Dedifferentiated amniotic fluid mesenchymal stem cell (primary cell): ENCODE measurements around the gene RINT1.
A peak's percentile ranks its signal among the peaks of the same experiment; 100 is the strongest.
"Not testable (repeated sequence)": the region's sequence is repeated elsewhere in the genome, so short reads cannot be mapped to it uniquely, and the experiment has no call there.

Experiments
- DNase-seq: peaks from one replicate; pipeline ENCODE4 v3.0.0-alpha.2; 2016; ENCODE audit errors: extremely low spot score

Gene RINT1

DNA sequence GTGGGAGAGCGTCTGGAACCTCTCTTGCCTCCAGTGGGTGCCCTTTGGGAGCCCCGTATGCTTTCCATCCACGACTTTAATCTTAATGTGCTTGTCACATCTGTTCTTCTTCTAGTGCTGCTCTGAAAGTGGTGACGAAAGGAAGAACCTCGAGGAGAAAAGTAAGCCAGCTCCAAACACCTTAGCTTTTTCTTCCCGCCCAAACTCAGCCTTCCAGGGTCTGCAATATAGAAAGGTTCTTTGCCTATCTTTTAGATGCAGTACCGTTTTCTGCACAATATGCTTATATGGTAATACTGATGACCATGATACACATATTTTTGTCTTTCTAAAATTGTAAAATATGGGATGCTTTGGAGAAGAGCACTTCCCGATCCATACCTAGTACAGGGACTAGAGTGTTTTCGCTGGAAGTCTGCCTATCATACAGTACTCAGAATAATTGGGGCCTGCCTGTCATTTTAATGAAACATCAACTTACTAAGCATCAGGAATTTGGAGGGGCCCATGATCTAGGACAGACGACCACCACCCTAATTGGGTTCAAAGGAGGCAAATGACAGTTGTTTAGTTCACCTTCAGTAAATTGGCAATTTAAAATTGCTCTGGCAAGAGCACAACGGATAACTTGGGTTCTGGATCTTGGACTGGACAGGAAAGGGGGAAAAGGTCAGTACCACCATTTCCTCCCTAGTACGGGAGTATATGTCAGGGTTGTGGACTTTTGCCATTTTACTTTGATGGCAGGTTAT lies 884 bp downstream of the RINT1 start:
- DNase-seq: no peak

DNA sequence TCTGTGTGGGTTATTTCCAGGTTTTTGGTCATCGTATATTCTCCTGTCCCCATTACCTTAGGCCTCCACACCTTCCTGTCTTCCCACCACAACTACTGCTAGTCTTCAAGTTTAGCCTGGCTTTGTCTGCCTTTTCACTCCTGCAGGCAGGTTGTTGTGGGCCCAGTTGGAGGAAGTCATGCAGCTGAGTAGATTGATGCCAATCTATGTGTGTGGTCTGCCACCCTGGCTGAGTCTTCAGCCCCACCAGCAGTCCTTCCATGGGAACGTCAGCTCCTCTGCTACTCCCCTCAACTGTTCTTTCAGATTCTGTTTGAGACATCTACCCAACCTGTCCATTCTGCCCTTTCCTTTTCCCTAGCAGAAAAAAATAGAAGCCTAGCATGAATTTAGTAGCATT lies 6.3 kb downstream of the RINT1 start:
- no peak for DNase-seq

DNA sequence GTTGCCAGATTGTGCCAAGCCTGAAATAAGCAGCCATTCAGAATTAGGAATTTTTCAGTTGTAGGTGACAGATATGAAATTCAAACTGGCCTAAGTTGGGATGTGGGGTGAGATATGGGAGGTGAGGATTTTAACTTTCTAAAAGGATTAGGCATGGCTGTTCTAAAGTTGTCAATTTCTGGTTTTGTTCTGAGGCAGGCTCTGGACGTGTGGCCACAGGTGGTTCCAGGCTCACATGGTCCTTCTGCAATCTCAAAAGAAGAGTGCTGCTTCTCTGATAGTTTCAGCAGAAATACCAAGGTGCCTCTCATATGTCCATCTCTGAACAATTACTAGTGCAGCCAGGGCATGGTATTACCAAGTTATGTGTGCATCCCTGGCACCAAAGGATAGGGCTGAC lies 27.9 kb downstream of the RINT1 start:
- DNase-seq: no peak

DNA sequence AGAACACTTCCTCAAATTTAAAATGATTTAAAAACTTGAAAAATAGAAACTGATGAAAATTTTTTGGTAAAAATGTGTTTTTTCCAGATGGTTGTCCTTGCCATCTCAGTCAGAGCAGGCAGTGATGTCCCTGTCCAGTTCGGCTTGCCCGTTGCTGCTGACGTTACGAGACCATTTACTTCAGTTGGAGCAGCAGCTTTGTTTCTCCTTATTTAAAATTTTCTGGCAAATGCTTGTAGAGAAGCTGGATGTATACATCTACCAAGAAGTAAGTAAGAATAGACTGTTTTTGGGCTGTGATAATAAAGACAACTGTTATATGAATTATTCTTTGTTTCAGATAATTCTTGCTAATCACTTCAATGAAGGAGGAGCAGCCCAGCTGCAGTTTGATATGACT lies 33.2 kb downstream of the RINT1 start:
- DNase-seq: no peak

DNA sequence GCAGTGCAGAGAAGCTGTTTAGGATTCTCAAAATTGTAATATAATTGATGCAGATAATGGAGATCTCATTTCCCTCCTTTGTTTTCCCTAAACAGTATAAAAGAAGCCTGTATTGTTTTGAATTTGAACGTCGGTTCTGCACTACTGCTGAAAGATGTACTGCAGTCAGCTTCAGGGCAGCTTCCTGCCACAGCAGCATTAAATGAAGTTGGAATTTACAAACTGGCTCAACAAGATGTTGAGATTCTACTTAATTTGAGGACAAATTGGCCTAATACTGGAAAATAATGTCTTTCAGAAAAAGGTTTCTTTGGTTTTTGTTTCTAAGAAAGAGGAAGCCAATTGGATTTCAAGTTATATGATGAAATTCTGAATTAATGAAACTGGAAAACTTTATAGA lies 35.0 kb downstream of the RINT1 start:
- DNase-seq: no peak

DNA sequence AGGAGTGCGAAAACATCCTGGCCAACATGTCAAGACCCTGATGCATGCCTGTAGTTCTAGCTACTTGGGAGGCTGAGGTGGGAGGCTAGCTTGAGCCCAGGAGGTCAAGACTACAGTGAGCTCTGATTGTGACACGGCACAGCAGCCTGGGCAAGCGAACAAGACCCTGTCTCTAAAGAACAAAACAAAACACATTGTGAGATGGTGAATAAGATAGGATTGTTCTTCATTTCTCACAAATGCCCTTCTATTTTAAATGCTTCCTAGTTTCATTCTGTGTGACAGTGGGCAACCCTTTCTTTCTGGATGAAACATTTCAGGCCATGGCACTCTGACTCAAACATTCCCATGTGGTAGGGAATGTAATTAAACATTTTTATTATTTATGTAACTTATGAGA lies 35.8 kb downstream of the RINT1 start:
- DNase-seq: no peak

DNA sequence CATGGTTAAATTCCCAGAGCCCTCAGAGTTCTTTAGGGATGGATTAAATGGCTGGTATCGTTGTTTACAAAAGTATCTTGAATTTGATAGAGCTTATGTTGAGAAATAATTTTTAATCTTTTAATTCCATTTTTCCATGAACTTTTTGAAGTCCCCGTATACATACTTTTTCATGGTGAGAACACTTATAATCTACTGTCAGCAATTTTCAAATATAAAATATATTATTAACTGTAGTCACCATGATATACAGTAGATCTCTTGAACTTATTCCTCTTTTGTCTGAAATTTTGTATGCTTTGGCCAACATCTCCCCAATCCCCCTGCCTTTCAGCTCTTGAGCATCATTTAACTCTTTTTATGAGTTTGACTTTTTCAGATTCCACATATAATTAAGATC lies 39.9 kb downstream of the RINT1 start:
- no peak for DNase-seq

DNA sequence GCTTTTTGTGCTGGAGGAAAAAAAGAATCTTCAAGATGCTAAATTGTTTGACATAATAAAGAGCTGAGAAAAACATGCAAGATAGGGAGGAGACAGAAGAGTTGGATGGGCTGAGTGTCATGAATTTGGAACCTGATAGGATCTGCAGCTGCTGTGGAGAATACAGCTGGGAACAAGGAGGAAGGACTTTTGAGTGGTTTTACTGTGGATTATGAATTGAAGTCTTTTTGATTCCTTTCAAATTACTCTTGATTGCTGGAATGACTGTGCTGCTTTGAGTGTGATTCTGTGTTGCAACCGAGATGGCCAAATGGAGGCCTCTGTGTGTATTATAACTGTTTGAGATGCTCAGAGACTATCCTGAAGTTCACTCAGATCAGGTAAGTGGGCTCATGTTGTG lies 45.2 kb downstream of the RINT1 start:
- no peak for DNase-seq

DNA sequence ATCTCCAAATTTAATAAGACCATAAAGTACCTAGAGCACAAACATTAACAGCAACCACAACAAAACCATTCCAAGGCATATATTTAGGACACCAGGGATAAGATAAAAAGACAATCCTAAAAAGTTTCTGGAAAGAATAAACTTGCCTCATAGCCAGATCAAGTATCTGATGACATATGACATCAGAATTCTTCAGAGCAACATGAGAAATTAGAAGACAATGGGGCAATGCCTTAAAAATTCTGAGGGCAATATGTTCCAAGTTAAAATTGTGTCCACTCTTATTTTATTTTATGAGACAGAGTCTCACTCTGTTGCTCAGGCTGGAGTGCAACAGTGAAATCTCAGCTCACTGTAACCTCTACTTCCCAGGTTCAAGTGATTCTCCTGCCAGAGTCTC lies 46.5 kb downstream of the RINT1 start:
- DNase-seq: peak; percentile 48

DNA sequence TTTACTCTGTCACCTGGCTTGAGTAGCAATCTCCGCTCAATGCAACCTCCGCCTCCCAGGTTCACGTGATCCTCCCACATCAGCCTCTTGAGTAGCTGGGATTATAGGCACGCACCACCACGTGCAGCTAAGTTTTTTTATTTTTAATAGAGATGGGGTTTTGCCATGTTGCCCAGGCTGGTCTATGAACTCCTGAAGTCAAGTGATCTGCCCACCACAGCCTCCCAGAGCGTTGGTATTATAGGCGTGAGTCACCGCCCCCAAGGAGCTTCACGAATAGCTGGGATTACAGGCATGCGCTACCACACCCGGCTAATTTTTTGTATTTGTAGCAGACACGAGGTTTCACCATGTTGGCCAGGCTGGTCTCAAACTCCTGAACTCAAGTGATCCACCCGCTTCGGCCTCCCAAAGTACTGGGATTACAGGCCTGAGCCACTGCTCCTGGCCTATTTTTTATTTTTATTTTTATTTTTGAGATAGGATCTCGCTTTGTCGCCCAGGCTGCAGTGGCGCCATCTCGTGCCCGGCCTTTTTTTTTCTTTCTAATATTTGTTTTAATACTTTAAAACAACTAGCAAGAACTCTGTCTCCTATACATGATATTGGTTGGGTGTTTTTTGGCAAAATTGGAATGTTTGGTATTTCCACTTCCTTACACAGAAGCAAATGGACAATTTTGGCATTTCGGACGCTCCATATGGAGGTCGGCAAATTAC lies 48.2 kb downstream of the RINT1 start:
- no peak for DNase-seq

DNA sequence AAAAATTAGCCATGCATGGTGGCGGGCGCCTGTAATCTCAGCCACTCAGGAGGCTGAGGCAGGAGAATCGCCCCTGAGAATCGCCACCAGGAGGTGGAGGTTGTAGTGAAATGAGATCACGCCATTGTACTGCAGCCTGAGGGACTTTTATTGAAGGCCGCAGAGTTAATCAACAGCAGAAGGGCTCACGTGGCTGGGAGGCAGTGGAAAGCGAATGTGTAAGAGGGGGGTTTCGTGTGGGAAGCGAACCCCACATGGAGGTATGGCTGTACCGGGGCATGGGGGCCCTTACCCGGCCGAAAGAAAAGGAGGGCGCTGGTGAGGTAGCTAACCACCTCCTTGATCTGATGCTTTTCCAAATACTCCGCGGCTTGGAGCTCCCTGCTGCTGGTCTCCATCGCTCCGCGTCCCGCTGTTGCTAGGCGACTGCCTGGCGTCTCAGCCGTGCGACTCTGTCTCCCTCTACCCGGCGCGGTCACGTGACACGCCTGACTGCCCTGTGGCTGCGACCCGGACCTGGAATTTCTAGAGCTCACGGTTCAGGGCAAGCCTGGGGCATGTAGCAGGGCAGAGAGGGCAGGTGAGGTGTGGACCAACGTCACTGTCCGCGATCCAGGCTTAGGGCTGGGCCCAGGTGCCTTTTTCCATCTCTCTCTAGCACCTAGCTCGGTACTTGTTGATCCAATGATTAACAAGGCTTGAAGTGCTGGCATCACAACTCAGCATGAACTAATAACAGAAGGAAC lies 49.2 kb downstream of the RINT1 start, which contains the start of gene EFCAB10:
Gene EFCAB10 (minus strand): TSS at position 428 of the 746 bp plus-strand sequence. CDS start 30 bp downstream, at position 398.
- DNase-seq: no peak

DNA sequence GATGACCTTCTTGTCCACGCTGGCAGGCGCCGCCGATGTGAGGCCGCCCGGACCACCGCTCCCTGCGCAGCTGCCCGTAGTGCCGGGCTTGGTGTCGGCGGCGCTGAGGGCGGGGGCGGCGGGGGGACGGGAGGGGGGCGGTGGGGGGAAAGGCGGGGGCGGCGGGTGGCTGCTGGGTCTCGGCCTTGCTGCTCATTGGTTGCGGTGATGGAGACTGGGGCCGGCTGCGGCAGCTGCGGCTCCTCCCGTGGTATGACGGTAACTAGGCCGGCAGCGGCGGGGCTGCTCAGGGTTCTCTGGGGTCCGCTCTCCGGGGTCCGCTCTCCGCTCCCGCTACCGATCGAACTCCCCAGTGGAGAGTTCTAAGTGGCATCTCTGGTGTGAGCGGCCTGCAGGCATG lies 51.1 kb downstream of the RINT1 start:
- DNase-seq: no peak

DNA sequence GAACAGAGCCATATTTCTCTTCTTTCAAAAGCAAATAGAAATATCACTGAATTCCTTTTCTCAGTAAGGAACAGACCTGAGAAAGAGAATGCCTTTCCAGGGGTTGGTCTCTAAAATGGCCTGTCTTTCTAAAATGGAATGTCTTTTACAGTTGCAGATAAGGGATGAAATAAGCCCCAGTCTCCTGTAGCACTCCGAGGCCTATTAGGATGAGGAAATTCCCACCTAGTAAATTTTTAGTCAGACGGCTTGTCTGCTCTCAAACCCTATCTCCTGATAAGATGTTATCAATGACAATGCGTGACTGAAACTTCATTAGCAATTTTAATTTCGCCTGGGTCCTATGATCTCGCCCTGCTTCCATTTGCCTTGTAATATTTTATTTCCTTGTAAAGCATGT lies 52.2 kb downstream of the RINT1 start:
- no peak for DNase-seq

DNA sequence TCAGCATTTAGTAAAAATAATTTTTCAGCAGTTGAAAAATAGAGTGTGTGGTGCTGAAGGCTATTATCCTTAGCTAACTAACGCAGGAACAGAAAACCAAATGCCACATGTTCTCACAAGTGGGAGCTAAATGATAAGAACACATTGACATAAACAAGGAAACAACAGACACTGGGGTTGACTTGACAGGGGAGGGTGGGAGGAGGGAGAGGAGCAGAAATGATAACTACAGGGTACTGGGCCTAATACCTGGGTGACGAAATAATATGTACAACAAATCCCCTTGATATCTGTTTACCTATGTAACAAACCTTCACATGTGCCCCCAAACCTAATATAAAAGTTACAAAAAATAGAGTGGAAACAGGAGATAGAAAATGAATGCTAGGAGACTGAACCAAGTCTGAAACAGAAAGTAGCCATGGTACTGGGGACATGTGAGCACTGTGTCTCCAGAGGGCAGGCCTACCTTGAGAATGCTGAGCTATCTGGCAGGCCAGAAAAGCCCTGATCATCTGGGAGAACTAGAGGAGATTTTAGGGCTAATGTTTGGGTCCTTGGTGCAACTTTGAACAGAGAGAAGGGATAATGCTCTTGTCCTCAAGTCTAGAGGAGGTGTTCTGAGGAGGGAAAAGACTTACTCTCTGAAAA lies 54.0 kb downstream of the RINT1 start:
- DNase-seq: no peak

DNA sequence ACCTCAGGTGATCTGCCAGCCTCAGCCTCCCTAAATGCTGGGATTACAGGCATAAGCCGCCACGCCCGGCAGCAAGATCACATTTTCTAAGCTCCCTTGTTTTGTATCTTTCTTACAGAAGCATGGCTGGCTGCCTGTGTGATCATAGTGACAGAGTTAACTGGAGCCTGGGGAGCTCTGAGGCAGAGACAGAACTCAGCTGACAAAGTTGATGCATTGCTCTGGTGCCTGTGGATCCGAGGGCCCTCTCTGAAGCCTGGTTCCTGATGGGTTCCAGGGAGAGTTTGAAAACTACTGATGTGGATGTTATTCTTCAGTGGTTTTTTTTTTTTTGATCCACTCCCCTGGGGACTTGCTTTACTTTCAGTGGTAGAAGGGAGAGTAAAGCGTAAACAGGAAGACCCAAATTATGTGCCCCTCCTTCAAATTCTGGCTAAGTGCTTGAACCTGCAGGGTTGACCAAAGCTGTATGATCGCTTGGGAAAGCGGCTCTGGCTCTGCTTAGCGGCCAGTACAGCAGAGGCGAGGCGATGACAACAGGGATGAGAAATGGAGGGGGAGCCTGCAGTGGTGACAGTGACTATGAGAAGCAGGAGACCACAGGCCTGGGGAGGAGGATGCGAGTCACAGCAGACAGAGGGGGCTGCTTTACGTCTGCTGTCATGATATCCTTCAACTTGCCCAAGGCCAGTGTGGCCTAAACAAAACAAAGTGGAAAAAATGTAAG lies 56.1 kb downstream of the RINT1 start:
- DNase-seq: no peak

DNA sequence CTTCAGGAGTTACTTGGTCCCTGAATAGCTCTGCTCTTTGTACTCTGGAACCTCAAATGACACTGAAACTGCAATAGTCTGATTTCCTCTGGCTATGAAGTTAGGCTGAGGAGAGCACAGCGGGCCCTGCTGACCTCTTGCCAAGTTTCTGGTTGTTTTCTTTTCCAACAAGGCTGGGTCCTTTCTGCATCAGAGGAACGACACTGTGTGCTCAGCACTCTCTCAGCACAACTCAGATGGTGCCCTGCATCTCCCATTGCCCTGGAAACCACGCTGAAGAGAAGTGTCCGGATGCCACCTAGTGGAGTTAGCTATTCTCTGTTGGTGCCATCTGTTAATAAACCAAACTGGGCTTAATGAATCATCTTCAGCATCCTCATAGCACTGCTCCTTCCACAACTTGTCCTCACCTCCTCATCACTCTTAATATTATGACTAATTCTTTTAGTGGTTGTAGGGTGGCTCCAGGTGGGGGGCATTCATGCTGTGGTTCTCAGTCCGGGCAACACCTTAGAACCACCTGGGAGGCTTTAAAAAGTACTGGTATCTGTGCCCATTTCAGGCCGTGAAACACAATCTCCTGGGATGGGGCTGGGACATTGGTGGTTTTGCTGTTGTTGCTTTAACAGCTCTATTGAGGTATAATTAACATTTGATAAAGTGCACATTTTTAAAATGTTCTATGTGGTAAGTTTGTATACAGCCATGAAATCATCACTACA lies 57.5 kb downstream of the RINT1 start:
- peak; percentile 83 for DNase-seq

DNA sequence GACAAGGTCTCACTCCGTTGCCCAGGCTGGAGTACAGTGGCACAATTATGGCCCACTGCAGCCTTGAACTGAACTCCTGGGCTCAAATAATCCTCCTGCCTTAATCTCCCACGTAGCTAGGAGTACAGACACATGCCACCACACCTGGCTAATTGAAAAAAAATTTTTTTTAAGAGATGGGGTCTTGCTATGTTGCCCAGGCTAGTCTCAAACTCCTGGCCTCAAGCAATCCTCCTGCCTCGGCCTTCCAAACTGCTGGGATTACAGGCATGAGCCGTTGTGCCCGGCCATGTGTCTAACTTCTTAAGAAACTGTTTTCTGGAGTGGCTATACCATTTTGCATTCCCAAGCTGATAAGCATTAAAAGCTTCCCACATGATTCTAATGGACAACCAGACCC lies 58.8 kb downstream of the RINT1 start:
- no peak for DNase-seq

DNA sequence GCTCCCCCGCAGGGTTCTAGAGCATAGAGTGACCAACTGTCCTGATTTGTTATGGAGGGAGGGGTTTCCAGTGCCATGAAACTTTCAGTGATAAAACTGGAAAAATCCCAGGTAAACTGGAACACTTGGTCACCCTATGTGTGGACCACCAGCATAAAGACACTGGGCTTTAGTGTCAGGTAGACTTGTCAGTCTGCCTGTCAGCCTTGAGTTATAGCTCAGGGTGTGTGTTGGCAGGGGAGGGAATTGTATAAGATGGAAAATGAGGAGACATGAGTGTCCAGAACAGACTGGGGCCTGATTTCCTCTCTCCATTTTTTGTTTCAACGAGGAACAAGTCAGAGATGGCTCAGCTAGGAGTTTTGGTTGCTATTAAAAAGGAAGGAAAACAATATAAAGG lies 59.5 kb downstream of the RINT1 start:
- DNase-seq: no peak

DNA sequence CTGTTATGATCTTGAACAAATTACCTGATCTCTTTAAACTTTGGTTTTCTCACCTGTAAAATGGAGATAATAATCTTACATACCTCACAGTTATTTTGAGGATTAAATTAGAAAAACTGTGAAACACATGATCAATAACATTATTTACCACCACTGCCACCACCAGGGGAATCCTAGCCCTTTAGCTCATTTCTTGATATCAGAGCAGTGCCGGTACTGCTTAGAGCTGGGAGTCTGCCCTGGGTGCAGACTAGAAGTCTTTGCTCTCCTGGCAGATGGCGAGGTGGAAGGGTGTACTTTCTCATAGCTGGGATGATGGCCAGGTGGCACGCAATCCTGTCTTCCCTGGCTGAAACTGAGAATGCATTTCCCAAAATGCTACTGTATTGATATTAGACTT lies 62.0 kb downstream of the RINT1 start:
- DNase-seq: no peak

DNA sequence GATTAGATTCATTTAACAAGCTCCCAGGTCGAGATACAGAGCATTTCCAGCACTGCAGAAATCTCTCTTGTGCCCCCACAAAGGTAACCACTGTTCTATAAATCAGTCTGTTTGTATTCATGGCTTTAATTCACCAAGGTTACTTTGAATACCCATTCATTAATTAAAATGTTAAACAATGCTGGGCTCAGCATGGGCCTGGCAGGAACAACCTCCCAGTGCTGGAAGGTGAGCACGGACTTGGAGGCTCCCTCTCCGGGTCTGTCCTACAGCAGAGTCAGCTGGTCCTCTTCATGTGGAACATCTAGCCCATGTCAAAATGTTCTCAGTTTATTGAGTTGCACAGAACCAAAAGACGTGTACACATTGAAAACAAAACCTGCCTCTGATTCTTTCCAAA lies 64.9 kb downstream of the RINT1 start:
- DNase-seq: no peak

DNA sequence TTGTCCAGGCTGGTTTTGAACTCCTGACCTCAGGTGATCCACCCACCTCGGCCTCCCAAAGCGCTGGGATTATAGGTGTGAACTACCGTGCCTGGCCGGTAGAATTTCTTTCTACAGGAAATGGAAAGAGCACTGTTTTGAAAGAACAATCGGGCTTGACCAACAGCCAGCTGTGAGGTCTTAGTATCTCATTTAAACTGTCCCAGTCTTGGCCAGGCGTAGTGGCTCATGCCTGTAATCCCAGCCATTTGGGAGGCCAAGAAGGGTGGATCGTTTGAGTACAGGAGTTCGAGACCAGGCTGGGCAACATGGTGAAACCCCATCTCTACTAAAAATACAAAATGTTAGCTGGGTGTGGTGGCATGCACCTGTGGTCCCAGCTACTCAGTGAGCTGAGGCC lies 67.1 kb downstream of the RINT1 start:
- DNase-seq: not testable (repeated sequence)
